ENCODE measurements around the gene TMCO1.

- TF ChIP-seq CTCF (conservative IDR thresholded peaks at IDR 0.05; ENCODE audit: low read depth, low read length) (no peak), EZH2phosphoT487 (IDR thresholded peaks at IDR 0.05; ENCODE audit: borderline replicate concordance, low read length) (no peak), EZH2 (IDR thresholded peaks at IDR 0.05; ENCODE audit: low read length, unreplicated experiment) (no peak)
Measured at GRCh38 chr1:165764277-165764676, 4.4 kb downstream of the TMCO1 start.

Data from PC-3 (cell line).